Keratinocyte (primary cell): ENCODE results near the gene GBP7.

Source experiments
- EZH2 ChIP-seq: IDR thresholded peaks from one replicate; pipeline ENCODE4 v1.6.1; 2012; ENCODE audit warnings: inconsistent platforms, mild to moderate bottlenecking, low read length, moderate library complexity
- TF ChIP-seq, protein P1 (sequence below), 3 experiments: IDR thresholded peaks in 1 of 3; conservative IDR thresholded peaks in 1 of 3; optimal IDR thresholded peaks in 1 of 3; 2 replicates in 2 of 3; 3 replicates in 1 of 3; pipeline versions ENCODE3 to v1.5.1; 2011; ENCODE audit warnings: low read length in 3 of 3, mild to moderate bottlenecking in 3 of 3, moderate library complexity in 2 of 3, control low read depth in 1 of 3, inconsistent platforms in 1 of 3; ENCODE audit not compliant: insufficient read depth in 2 of 3; ENCODE audit errors: extremely low read depth in 1 of 3

GRCh38 chr1:89125913-89126580 is 49.8 kb downstream of the GBP7 start, which contains the start of gene GBP2:
- TF ChIP-seq EZH2: no peak
- TF ChIP-seq, protein P1, sequence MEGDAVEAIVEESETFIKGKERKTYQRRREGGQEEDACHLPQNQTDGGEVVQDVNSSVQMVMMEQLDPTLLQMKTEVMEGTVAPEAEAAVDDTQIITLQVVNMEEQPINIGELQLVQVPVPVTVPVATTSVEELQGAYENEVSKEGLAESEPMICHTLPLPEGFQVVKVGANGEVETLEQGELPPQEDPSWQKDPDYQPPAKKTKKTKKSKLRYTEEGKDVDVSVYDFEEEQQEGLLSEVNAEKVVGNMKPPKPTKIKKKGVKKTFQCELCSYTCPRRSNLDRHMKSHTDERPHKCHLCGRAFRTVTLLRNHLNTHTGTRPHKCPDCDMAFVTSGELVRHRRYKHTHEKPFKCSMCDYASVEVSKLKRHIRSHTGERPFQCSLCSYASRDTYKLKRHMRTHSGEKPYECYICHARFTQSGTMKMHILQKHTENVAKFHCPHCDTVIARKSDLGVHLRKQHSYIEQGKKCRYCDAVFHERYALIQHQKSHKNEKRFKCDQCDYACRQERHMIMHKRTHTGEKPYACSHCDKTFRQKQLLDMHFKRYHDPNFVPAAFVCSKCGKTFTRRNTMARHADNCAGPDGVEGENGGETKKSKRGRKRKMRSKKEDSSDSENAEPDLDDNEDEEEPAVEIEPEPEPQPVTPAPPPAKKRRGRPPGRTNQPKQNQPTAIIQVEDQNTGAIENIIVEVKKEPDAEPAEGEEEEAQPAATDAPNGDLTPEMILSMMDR (optimal IDR thresholded peaks at IDR 0.05 in 1 of 3, IDR thresholded peaks at IDR 0.05 in 1 of 3, conservative IDR thresholded peaks at IDR 0.05 in 1 of 3; ENCODE audit: extremely low read depth in 1 of 3, insufficient read depth in 2 of 3, low read length in 3 of 3): no peak
